H1 (cell line): ENCODE measurements around the gene CFAP161. TPM values are rescaled to one million over a fixed set of nuclear protein-coding genes. Genes with fewer than 3 reads are reported as not detected.

Experiments used
- BACH1 ChIP-seq: IDR thresholded peaks from 2 replicates; pipeline ENCODE4 v1.6.1; 2012; ENCODE audit warnings: low read length, improper control_type of control experiment
- CBX8 ChIP-seq: fragments of 300-800, 300-1000 bp; sonication (generic); IDR thresholded peaks from 2 replicates; pipeline ENCODE4 v1.7.1; 2016; ENCODE audit warnings: low read depth, low read length, borderline replicate concordance
- CHD2 ChIP-seq: IDR thresholded peaks from 2 replicates; pipeline ENCODE4 v1.6.1; 2012; ENCODE audit warnings: low read length, improper control_type of control experiment
- CHD7 ChIP-seq: fragments of 300-600 bp; sonication (generic); IDR thresholded peaks from 2 replicates; pipeline ENCODE4 v1.7.1; 2012; ENCODE audit warnings: low read length, moderate library complexity, mild to moderate bottlenecking, inconsistent platforms; ENCODE audit not compliant: insufficient replicate concordance
- SIX5 ChIP-seq: IDR thresholded peaks from 2 replicates; pipeline ENCODE4 v1.6.1; 2011; ENCODE audit warnings: mild to moderate bottlenecking, low read depth, low read length
- polyA plus RNA-seq, 7 experiments: library from polyadenylated mRNA; depleted of rRNA in 3 of 7; stranded (reverse) in 5 of 7; unstranded in 2 of 7; fragments of >200 nt in 5 of 7; fragments of 200-250 nt in 2 of 7; gene quantifications; 1 replicate in 5 of 7; 2 replicates in 1 of 7; 4 replicates in 1 of 7; pipeline versions ENCODE4 v1.2.1 to v1.2.3, GENCODE V29; 2011 to 2013; ENCODE audit warnings: missing spikeins in 2 of 7, mixed read lengths in 2 of 7
- total RNA-seq: library from RNA; stranded (reverse); fragmentation: NEBNext Ultra II Directional; extraction: Animal tissue kit (Norgen Biotek cat#: 25700); gene quantifications from 2 replicates; pipeline ENCODE4 v1.2.1, GENCODE V29; 2021

CFAP161 gene
- total and polyA plus RNA-seq, 2 of the 8 experiments (the other 6 are each of a cell fraction or from before 2014, with no cell fraction given), result 0.05 TPM; not detected in 1

GRCh38 chr15:81171286-81171685, 37.2 kb downstream of the CFAP161 start (continued):
- no peak for TF ChIP-seq CHD7
- TF ChIP-seq BACH1, result no peak
- no peak for TF ChIP-seq CHD2
- no peak for TF ChIP-seq SIX5
- no peak for TF ChIP-seq CBX8
